ENCODE measurements around the gene C9.

C9 gene

GRCh38 chr5:39367711-39368110 is 3.4 kb upstream of the C9 start:
- DNase-seq (ENCODE audit: low spot score), result no peak
- in situ Hi-C loops (cut with MboI; ENCODE audit: low sequenced_read_pairs, unreplicated experiment), result no loop called here
- no peak for TF ChIP-seq CTCF (IDR thresholded peaks at IDR 0.05; ENCODE audit: borderline replicate concordance, control extremely low read depth, extremely low read depth, insufficient read depth, missing control alignments)

- TF ChIP-seq CTCF (IDR thresholded peaks at IDR 0.05; ENCODE audit: borderline replicate concordance, control extremely low read depth, extremely low read depth, insufficient read depth, missing control alignments), result no peak
- no peak for DNase-seq (ENCODE audit: low spot score)
- in situ Hi-C loops (cut with MboI; ENCODE audit: low sequenced_read_pairs, unreplicated experiment), result no loop called here
Observed at GRCh38 chr5:39363217-39363616, 1.1 kb downstream of the C9 start.

GRCh38 chr5:39362646-39363045 is 1.6 kb downstream of the C9 start:
- DNase-seq (ENCODE audit: low spot score), result no peak
- in situ Hi-C loops (cut with MboI; ENCODE audit: low sequenced_read_pairs, unreplicated experiment), result no loop called here
- TF ChIP-seq CTCF (IDR thresholded peaks at IDR 0.05; ENCODE audit: borderline replicate concordance, control extremely low read depth, extremely low read depth, insufficient read depth, missing control alignments), result no peak

- DNase-seq (ENCODE audit: low spot score), result no peak
- TF ChIP-seq CTCF (IDR thresholded peaks at IDR 0.05; ENCODE audit: borderline replicate concordance, control extremely low read depth, extremely low read depth, insufficient read depth, missing control alignments), result no peak
- in situ Hi-C loops (cut with MboI; ENCODE audit: low sequenced_read_pairs, unreplicated experiment), result no loop called here
Observed at GRCh38 chr5:39361306-39361705, 3.0 kb downstream of the C9 start.

GRCh38 chr5:39360471-39361111 is 3.7 kb downstream of the C9 start:
- TF ChIP-seq CTCF (IDR thresholded peaks at IDR 0.05; ENCODE audit: borderline replicate concordance, control extremely low read depth, extremely low read depth, insufficient read depth, missing control alignments), result no peak
- no peak for DNase-seq (ENCODE audit: low spot score)
- in situ Hi-C loops (cut with MboI; ENCODE audit: low sequenced_read_pairs, unreplicated experiment), result no loop called here

GRCh38 chr5:39356263-39356662 is 8.0 kb downstream of the C9 start:
- no peak for DNase-seq (ENCODE audit: low spot score)
- in situ Hi-C loops (cut with MboI; ENCODE audit: low sequenced_read_pairs, unreplicated experiment), result no loop called here
- no peak for TF ChIP-seq CTCF (IDR thresholded peaks at IDR 0.05; ENCODE audit: borderline replicate concordance, control extremely low read depth, extremely low read depth, insufficient read depth, missing control alignments)

Measured in GM13976 (cell line).